ENCODE data around the gene EBF4.

DNA sequence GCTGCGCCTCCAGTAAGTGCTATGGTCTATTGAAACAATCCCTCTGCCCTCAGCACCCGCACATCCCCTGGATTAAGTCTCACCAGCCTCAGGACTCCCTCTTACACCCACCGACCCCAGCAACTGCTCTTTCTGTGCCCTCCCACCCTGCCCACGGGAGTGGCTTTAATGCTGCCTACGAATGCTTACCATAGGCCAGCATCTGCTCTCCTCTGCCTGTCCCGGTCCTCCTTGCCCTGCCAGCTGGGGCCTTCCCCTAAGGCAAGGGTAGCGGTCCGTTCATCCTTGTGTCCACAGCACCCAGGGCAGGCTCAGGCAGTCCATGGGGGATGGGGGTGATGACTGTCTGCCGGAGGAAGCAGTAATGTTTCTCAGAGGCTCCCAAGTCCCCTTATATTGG lies 4.1 kb downstream of the EBF4 start:
- TF ChIP-seq POLR2A (IDR thresholded peaks at IDR 0.05; ENCODE audit: low read depth, low read length) (no peak), POLR2AphosphoS5 (IDR thresholded peaks at IDR 0.05; ENCODE audit: low read depth, low read length) (no peak), TAF1 (IDR thresholded peaks at IDR 0.05; ENCODE audit: borderline replicate concordance, low read depth, low read length) (no peak)
